ENCODE results near the gene TLR6. TPM values are rescaled to one million over a fixed set of nuclear protein-coding genes. Genes with fewer than 3 reads are reported as not detected.
A peak's percentile ranks its signal among the peaks of the same experiment; 100 is the strongest.

The TLR6 gene
- total and polyA plus RNA-seq, 11 donors = 0.15 to 9.8 (median 1.2) TPM

GRCh38 chr4:38800961-38801450 lies 55.6 kb downstream of the TLR6 start:
- no peak for DNase-seq
- ATAC-seq = no peak
- intact Hi-C loops (cut with DNase I) = loop anchor here in 1 of 10 donors (5.0 kb wide), 1 partner anchor 39 kb away; no protein-coding TSS in a partner anchor
- Histone ChIP-seq H3K4me1 (peaks cover 0 to 30% (median 4%) of the 10 kb centered on the region in 12 donors), H3K9me3 (peaks cover 0 to 33% (median 0%) of the 10 kb centered on the region in 12 donors), H3K27me3 (no peaks in the 10 kb centered on the region), H3K4me3 (peak overlapping the region in 1 of 12 donors; percentile 23), H3K36me3 (peaks cover 0 to 47% (median 19%) of the 10 kb centered on the region in 9 donors), H3K27ac (peak overlapping the region in 1 of 12 donors; percentile 44)
- TF ChIP-seq POLR2A (IDR thresholded peaks at IDR 0.05) (no peak), CTCF (IDR thresholded peaks at IDR 0.05) (no peak)
- WGBS, 4 donors = 88 to 94% (median 92%) methylated on average over 3 of the region's 3 CpGs

GRCh38 chr4:38800366-38800765 lies 56.3 kb downstream of the TLR6 start:
- intact Hi-C loops (cut with DNase I) = loop anchor here in 1 of 10 donors (5.0 kb wide), 1 partner anchor 38 kb away; no protein-coding TSS in a partner anchor
- Histone ChIP-seq H3K27ac (peak overlapping the region in 1 of 12 donors; percentile 5), H3K9me3 (peaks cover 0 to 36% (median 0%) of the 10 kb centered on the region in 12 donors), H3K4me1 (peaks cover 0 to 27% (median 2%) of the 10 kb centered on the region in 12 donors), H3K4me3 (peak overlapping the region in 1 of 12 donors; percentile 9), H3K27me3 (no peaks in the 10 kb centered on the region), H3K36me3 (peaks cover 0 to 47% (median 19%) of the 10 kb centered on the region in 9 donors)
- ATAC-seq (no peak), DNase-seq (no peak)
- TF ChIP-seq CTCF (IDR thresholded peaks at IDR 0.05) = no peak
- TF ChIP-seq POLR2A (IDR thresholded peaks at IDR 0.05) = no peak
- WGBS, 4 donors = 70 to 100% (median 92%) methylated on average over 2 of the region's 2 CpGs

- WGBS, 4 donors = 77 to 81% (median 80%) methylated on average over 3 of the region's 3 CpGs
- intact Hi-C loops (cut with DNase I) = no loop called here
- Histone ChIP-seq H3K9me3 (peaks cover 0 to 37% (median 2%) of the 10 kb centered on the region in 12 donors), H3K27me3 (no peaks in the 10 kb centered on the region), H3K4me3 (no peak overlapping the region), H3K27ac (no peak overlapping the region), H3K4me1 (peaks cover 0 to 24% (median 0%) of the 10 kb centered on the region in 12 donors), H3K36me3 (peaks cover 0 to 26% (median 17%) of the 10 kb centered on the region in 9 donors)
- DNase-seq (no peak), ATAC-seq (no peak)
- no peak for TF ChIP-seq CTCF (IDR thresholded peaks at IDR 0.05)
- no peak for TF ChIP-seq POLR2A (IDR thresholded peaks at IDR 0.05)
Observed at GRCh38 chr4:38795087-38795486, 61.5 kb downstream of the TLR6 start.

- H3K36me3 ChIP-seq = peaks cover 0 to 16% (median 12%) of the 10 kb centered on the region in 9 donors
- intact Hi-C loops (cut with DNase I) = no loop called here
- DNase-seq (no peak), ATAC-seq (no peak)
- peaks cover 0 to 24% (median 0%) of the 10 kb centered on the region in 12 donors for H3K4me1 ChIP-seq
- 73 to 77% (median 76%) methylated on average over 2 of the region's 2 CpGs for WGBS, 4 donors
- peak overlapping the region in 1 of 12 donors; percentile 84 for H3K27ac ChIP-seq
- H3K9me3 ChIP-seq = peaks cover 0 to 33% (median 2%) of the 10 kb centered on the region in 12 donors
- no peak overlapping the region for H3K4me3 ChIP-seq
- no peaks in the 10 kb centered on the region for H3K27me3 ChIP-seq
- no peak for TF ChIP-seq CTCF (IDR thresholded peaks at IDR 0.05)
- no peak for TF ChIP-seq POLR2A (IDR thresholded peaks at IDR 0.05)
Observed at GRCh38 chr4:38794051-38794450, 62.6 kb downstream of the TLR6 start.

Measured in heart left ventricle (tissue), 16 donors.